Pancreas (tissue), 10 donors: ENCODE data around the gene GULP1. TPM values are rescaled to one million over a fixed set of nuclear protein-coding genes. Genes with fewer than 3 reads are reported as not detected.

Experiments used
- ATAC-seq, 4 donors: fragments of 200-7000 bp; cut with Tn5 transposase; one replicate each; pipeline versions ENCODE4 v1.8.0 to v1.9.1; 2020; ENCODE audit warnings: mild to moderate bottlenecking in 4 of 4, moderate library complexity in 4 of 4
- DNase-seq, 6 donors: peaks; one replicate each; pipeline ENCODE4 v3.0.0-alpha.2; 2020
- FAIRE-seq: peaks from 2 replicates; lab custom pipeline; 2012; peaks lifted over from hg19 to GRCh38; lab: Jason Lieb, UNC
- H3K27ac ChIP-seq, 4 donors: fragments of 200-600 bp; sonication (generic); 1 replicate in 3 of 4; 2 replicates in 1 of 4; pipeline versions ENCODE4 v1.5.0 to v1.8.0; 2020
- H3K27me3 ChIP-seq, 4 donors: fragments of 200-600 bp; one replicate each; pipeline ENCODE4 v1.8.0; 2021
- H3K36me3 ChIP-seq, 3 donors: fragments of 200-600 bp; sonication (generic) in 1 of 3; one replicate each; pipeline versions ENCODE4 v1.5.0 to v1.8.0; 2020 to 2021
- H3K4me1 ChIP-seq, 3 donors: fragments of 200-600 bp; one replicate each; pipeline ENCODE4 v1.8.0; 2021
- H3K4me3 ChIP-seq, 4 donors: fragments of 200-600 bp; sonication (generic) in 2 of 4; one replicate each; pipeline versions ENCODE4 v1.5.0 to v1.8.0; 2020 to 2021
- H3K9me3 ChIP-seq, 4 donors: fragments of 200-600 bp; one replicate each; pipeline ENCODE4 v1.8.0; 2021
- CTCF ChIP-seq, 4 donors: fragments of 200-600 bp; sonication (generic) in 3 of 4; IDR thresholded peaks; one replicate each; pipeline versions ENCODE4 v1.5.0 to v1.8.0; 2021; ENCODE audit warnings: antibody characterized with exemption in 4 of 4
- WGBS, 2 donors: extraction: QIAGEN DNeasy Blood & Tissue Kit; methylation state at CpG; one replicate each; pipeline ENCODE4 v1.1.7; 2013; 5-methylcytosine and 5-hydroxymethylcytosine counted together
- intact Hi-C, 3 donors: fragments of 100-400 bp; cut with DNase I; formaldehyde crosslinking; loops; one replicate each; pipeline versions ENCODE4 v1.11.1 to v1.14.2; 2022
- polyA plus RNA-seq, 2 donors: library from polyadenylated mRNA; stranded (reverse); fragments of 200-250 nt; gene quantifications; one replicate each; pipeline ENCODE4 v1.2.3, GENCODE V29; 2013
- total RNA-seq, 6 donors: library from RNA; stranded (reverse); fragmentation: NEBNext Ultra II Directional in 4 of 6; extraction: Animal tissue kit (Norgen Biotek cat#: 25700) in 4 of 6; gene quantifications; one replicate each; pipeline versions ENCODE4 v1.2.1 to v1.2.4, GENCODE V29; 2021 to 2023
- donor health status: healthy with polysubstance abuse.
- donor health status: DM: no; HTN: no; CAD: no; lungs with moderate emphysema.
- donor health status: DM: no; HTN: no; CAD: no.
- donor health status: control.
- donor health status: control.
- donor health status: Bipolar disorder and iron deficiency.
- donor health status: DM: yes; HTN: yes; CAD: no.
- donor health status: DM: no; HTN: no; CAD: no.
- donor health status: DM: no; HTN: no; CAD: no.
- donor health status: DM: yes; HTN: yes; CAD: no.

Gene GULP1
- total and polyA plus RNA-seq, 8 donors, result 5.4 to 35.7 (median 17.5) TPM

- FAIRE-seq, result no peak
- 33 to 84% methylated on average over 2 of the region's 2 CpGs for WGBS, 2 donors
- DNase-seq, result no peak
- no peaks in the 10 kb centered on the region for H3K27me3 ChIP-seq
- intact Hi-C loops, result no loop called here
- H3K4me1 ChIP-seq, result no peaks in the 10 kb centered on the region
- H3K4me3 ChIP-seq, result no peak overlapping the region
- ATAC-seq, result no peak
- H3K27ac ChIP-seq, result no peak overlapping the region
- no peaks in the 10 kb centered on the region for H3K36me3 ChIP-seq
- H3K9me3 ChIP-seq, result no peaks in the 10 kb centered on the region
- no peak for TF ChIP-seq CTCF (IDR thresholded peaks at IDR 0.05)
Measured at GRCh38 chr2:188426121-188426520, 134.4 kb downstream of the GULP1 start.

- no peak for TF ChIP-seq CTCF (IDR thresholded peaks at IDR 0.05)
- WGBS, 2 donors, result 68 to 70% methylated on average over 1 of the region's 1 CpG
- peak overlapping the region in 1 of 4 donors; percentile 26 for H3K27ac ChIP-seq
Measured at GRCh38 chr2:188430705-188431104, 139.0 kb downstream of the GULP1 start.

GRCh38 chr2:188434018-188434417 lies 142.3 kb downstream of the GULP1 start:
- 99 to 100% methylated on average over 1 of the region's 1 CpG for WGBS, 2 donors
- Histone ChIP-seq H3K4me3 (no peak overlapping the region), H3K36me3 (no peaks in the 10 kb centered on the region), H3K27ac (no peak overlapping the region), H3K9me3 (no peaks in the 10 kb centered on the region), H3K27me3 (no peaks in the 10 kb centered on the region), H3K4me1 (peaks cover 0 to 12% (median 4%) of the 10 kb centered on the region in 3 donors)
- intact Hi-C loops, result no loop called here
- FAIRE-seq (no peak), ATAC-seq (no peak), DNase-seq (no peak)
- no peak for TF ChIP-seq CTCF (IDR thresholded peaks at IDR 0.05)

More at GRCh38 chr2:188430705-188431104, 139.0 kb downstream of the GULP1 start:
- Histone ChIP-seq H3K9me3 (no peaks in the 10 kb centered on the region), H3K27me3 (no peaks in the 10 kb centered on the region), H3K4me3 (no peak overlapping the region), H3K4me1 (peaks cover 0 to 12% (median 4%) of the 10 kb centered on the region in 3 donors), H3K36me3 (no peaks in the 10 kb centered on the region)
- DNase-seq (no peak), FAIRE-seq (no peak), ATAC-seq (peak; percentile 51 to 85 (median 58))
- intact Hi-C loops, result no loop called here

- WGBS, 2 donors, result 67 to 72% methylated on average over 2 of the region's 2 CpGs
- peak overlapping the region in 1 of 4 donors; percentile 30 for H3K27ac ChIP-seq
- H3K9me3 ChIP-seq, result peaks cover 0 to 3% (median 0%) of the 10 kb centered on the region in 4 donors
- DNase-seq, result no peak
- H3K36me3 ChIP-seq, result no peaks in the 10 kb centered on the region
- peaks cover 0 to 12% (median 4%) of the 10 kb centered on the region in 3 donors for H3K4me1 ChIP-seq
- peak; percentile 43 to 80 (median 73) for ATAC-seq
- FAIRE-seq, result no peak
- intact Hi-C loops, result no loop called here
- H3K4me3 ChIP-seq, result no peak overlapping the region
- H3K27me3 ChIP-seq, result no peaks in the 10 kb centered on the region
- TF ChIP-seq CTCF (IDR thresholded peaks at IDR 0.05), result no peak
Measured at GRCh38 chr2:188435115-188435514, 143.4 kb downstream of the GULP1 start.

- Histone ChIP-seq H3K36me3 (no peaks in the 10 kb centered on the region), H3K4me1 (peaks cover 0 to 12% (median 4%) of the 10 kb centered on the region in 3 donors), H3K9me3 (peaks cover 0 to 3% (median 0%) of the 10 kb centered on the region in 4 donors), H3K4me3 (no peak overlapping the region), H3K27ac (no peak overlapping the region), H3K27me3 (no peaks in the 10 kb centered on the region)
- intact Hi-C loops, result no loop called here
- no peak for TF ChIP-seq CTCF (IDR thresholded peaks at IDR 0.05)
- DNase-seq (no peak), ATAC-seq (no peak), FAIRE-seq (no peak)
- 97 to 98% methylated on average over 3 of the region's 3 CpGs for WGBS, 2 donors
Measured at GRCh38 chr2:188437537-188437936, 145.9 kb downstream of the GULP1 start.
